Measurements from ENCODE around the gene XXYLT1. TPM values are rescaled to one million over a fixed set of nuclear protein-coding genes. Genes with fewer than 3 reads are reported as not detected.

Gene XXYLT1
- total RNA-seq, 1 donor from 2014 or later, result 42.9 TPM

DNA sequence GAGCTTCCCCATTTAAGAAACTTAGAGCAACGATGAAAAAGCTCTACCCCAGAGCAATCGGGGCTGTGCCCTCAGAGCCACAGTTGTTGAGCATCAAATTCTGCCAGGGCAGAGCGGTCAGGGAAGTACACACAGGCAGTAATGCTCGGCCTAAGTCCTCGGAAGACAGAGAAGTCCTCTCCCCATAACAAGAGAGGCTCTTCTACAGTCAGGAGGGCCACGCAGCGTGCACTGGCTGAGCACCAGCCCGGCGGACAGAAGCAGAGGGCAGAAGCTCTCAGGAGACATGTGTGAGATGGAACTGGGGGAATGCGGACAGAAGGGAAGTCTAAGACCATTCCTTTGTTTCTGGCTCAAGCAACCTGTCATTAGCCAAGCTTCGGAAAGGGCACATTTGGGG lies 95.9 kb downstream of the XXYLT1 start:
- Mint-ChIP-seq H3K4me1 (peaks cover 25% of the 10 kb centered on the region), H3K27me3 (ENCODE audit: low read depth) (no peaks in the 10 kb centered on the region), H3K27ac (no peak overlapping the region), H3K36me3 (peaks cover 12% of the 10 kb centered on the region), H3K9me3 (no peaks in the 10 kb centered on the region), H3K4me3 (no peak overlapping the region)
- DNase-seq (ENCODE audit: low spot score in 2 of 2, unreplicated experiment in 2 of 2), result no peak
- no peak for TF ChIP-seq CTCF (IDR thresholded peaks at IDR 0.05; ENCODE audit: unreplicated experiment)

GRCh38 chr3:195173657-195174056 lies 97.3 kb downstream of the XXYLT1 start:
- TF ChIP-seq CTCF (IDR thresholded peaks at IDR 0.05; ENCODE audit: unreplicated experiment), result no peak
- no peak for DNase-seq (ENCODE audit: low spot score in 2 of 2, unreplicated experiment in 2 of 2)
- H3K4me1 Mint-ChIP-seq, result peaks cover 13% of the 10 kb centered on the region
- H3K36me3 Mint-ChIP-seq, result peaks cover 12% of the 10 kb centered on the region
- no peak overlapping the region for H3K4me3 Mint-ChIP-seq
- H3K9me3 Mint-ChIP-seq, result no peaks in the 10 kb centered on the region
- H3K27ac Mint-ChIP-seq, result no peak overlapping the region
- H3K27me3 Mint-ChIP-seq (ENCODE audit: low read depth), result no peaks in the 10 kb centered on the region

- no peak for TF ChIP-seq CTCF (IDR thresholded peaks at IDR 0.05; ENCODE audit: unreplicated experiment)
- Mint-ChIP-seq H3K9me3 (no peaks in the 10 kb centered on the region), H3K27ac (no peak overlapping the region), H3K36me3 (peaks cover 12% of the 10 kb centered on the region), H3K4me3 (no peak overlapping the region), H3K27me3 (ENCODE audit: low read depth) (no peaks in the 10 kb centered on the region), H3K4me1 (peaks cover 6% of the 10 kb centered on the region)
- no peak for DNase-seq (ENCODE audit: low spot score in 2 of 2, unreplicated experiment in 2 of 2)
These were observed 98.1 kb downstream of the XXYLT1 start for GRCh38 chr3:195172896-195173295.

DNA sequence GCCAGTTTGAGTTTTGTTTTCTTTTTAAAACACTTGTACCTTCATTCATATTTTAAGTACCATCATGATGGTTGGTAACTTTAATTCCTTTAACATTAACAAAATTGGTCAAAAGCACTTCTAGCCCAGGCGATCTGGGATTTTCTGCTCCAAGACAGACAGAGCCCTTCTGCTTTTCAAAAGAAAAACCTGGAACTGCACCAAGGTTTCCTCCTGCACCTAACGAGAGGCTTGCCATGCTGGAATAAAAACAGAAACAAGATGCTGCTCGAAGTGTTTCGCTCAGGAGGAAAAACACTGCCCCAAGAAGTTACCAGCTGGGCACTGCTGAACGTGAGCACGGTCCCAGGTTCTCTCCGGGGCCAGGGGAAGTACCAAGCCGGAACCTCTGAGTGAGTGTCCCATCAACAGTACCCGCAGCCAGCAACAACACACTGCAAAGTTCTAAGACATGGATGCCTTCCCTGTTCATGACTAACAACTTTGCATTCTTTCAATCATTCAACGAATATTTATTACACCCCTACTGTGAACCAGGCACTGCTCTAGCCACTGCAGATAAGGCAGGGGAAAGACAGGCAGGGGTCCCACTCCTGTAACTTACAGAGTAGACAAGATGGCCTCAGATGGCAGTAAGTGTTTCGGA lies 98.8 kb downstream of the XXYLT1 start:
- no peak for TF ChIP-seq CTCF (IDR thresholded peaks at IDR 0.05; ENCODE audit: unreplicated experiment)
- no peak for DNase-seq (ENCODE audit: low spot score in 2 of 2, unreplicated experiment in 2 of 2)
- no peak overlapping the region for H3K27ac Mint-ChIP-seq

GRCh38 chr3:195171093-195171873 lies 99.7 kb downstream of the XXYLT1 start:
- Mint-ChIP-seq H3K4me1 (peaks cover 6% of the 10 kb centered on the region), H3K27me3 (ENCODE audit: low read depth) (no peaks in the 10 kb centered on the region), H3K27ac (no peak overlapping the region), H3K9me3 (no peaks in the 10 kb centered on the region), H3K4me3 (no peak overlapping the region), H3K36me3 (peaks cover 11% of the 10 kb centered on the region)
- DNase-seq (ENCODE audit: low spot score in 2 of 2, unreplicated experiment in 2 of 2), result no peak
- no peak for TF ChIP-seq CTCF (IDR thresholded peaks at IDR 0.05; ENCODE audit: unreplicated experiment)

More for the DNA sequence above, 98.8 kb downstream of the XXYLT1 start:
- H3K9me3 Mint-ChIP-seq, result no peaks in the 10 kb centered on the region
- no peak overlapping the region for H3K4me3 Mint-ChIP-seq
- no peaks in the 10 kb centered on the region for H3K27me3 Mint-ChIP-seq (ENCODE audit: low read depth)
- peaks cover 6% of the 10 kb centered on the region for H3K4me1 Mint-ChIP-seq
- H3K36me3 Mint-ChIP-seq, result peaks cover 12% of the 10 kb centered on the region
